RKO (cell line): Measurements from ENCODE around the gene COL21A1.
"Not testable (repeated sequence)": the region's sequence is repeated elsewhere in the genome, so short reads cannot be mapped to it uniquely, and the experiment has no call there.

ENCODE experiments used
- DNase-seq: peaks from one replicate; pipeline ENCODE4 v3.0.0-alpha.2; 2016; ENCODE audit warnings: low spot score

The COL21A1 gene

GRCh38 chr6:56246881-56247653 lies at the start of gene COL21A1:
COL21A1 (minus strand) TSS chr6:56247580; CDS start chr6:56182618, 64,962 bp downstream.
- no peak for DNase-seq

GRCh38 chr6:56293781-56294180 lies 46.4 kb upstream of the COL21A1 start:
- no peak for DNase-seq

GRCh38 chr6:56292505-56293181 lies 45.3 kb upstream of the COL21A1 start:
- DNase-seq, result peak; percentile 67

GRCh38 chr6:56291302-56291917 lies 44.0 kb upstream of the COL21A1 start:
- DNase-seq, result no peak

- no peak for DNase-seq
Measured at GRCh38 chr6:56289721-56290120, 42.3 kb upstream of the COL21A1 start.

GRCh38 chr6:56288347-56288746 lies 41.0 kb upstream of the COL21A1 start:
- no peak for DNase-seq

GRCh38 chr6:56282391-56282790 lies 35.0 kb upstream of the COL21A1 start:
- DNase-seq, result no peak

GRCh38 chr6:56280126-56280525 lies 32.7 kb upstream of the COL21A1 start:
- no peak for DNase-seq

GRCh38 chr6:56279331-56280080 lies 32.1 kb upstream of the COL21A1 start:
- DNase-seq, result no peak

- DNase-seq, result no peak
Measured at GRCh38 chr6:56278171-56278591, 30.8 kb upstream of the COL21A1 start.

GRCh38 chr6:56270812-56271441 lies 23.5 kb upstream of the COL21A1 start:
- no peak for DNase-seq

- DNase-seq, result no peak
Measured at GRCh38 chr6:56268266-56268665, 20.9 kb upstream of the COL21A1 start.

- DNase-seq, result no peak
Measured at GRCh38 chr6:56266011-56266410, 18.6 kb upstream of the COL21A1 start.

- DNase-seq, result no peak
Measured at GRCh38 chr6:56263596-56264315, 16.4 kb upstream of the COL21A1 start.

GRCh38 chr6:56260593-56260992 lies 13.2 kb upstream of the COL21A1 start:
- not testable (repeated sequence) for DNase-seq

- no peak for DNase-seq
Measured at GRCh38 chr6:56259234-56260077, 12.1 kb upstream of the COL21A1 start.

- DNase-seq, result no peak
Measured at GRCh38 chr6:56255349-56255748, 8.0 kb upstream of the COL21A1 start.

- no peak for DNase-seq
Measured at GRCh38 chr6:56250266-56250665, 2.9 kb upstream of the COL21A1 start.

- DNase-seq, result no peak
Measured at GRCh38 chr6:56247654-56248122, 308 bp upstream of the COL21A1 start.

- no peak for DNase-seq
Measured at GRCh38 chr6:56246541-56246880, 869 bp downstream of the COL21A1 start.
